Nephron (organoid): ENCODE measurements around the gene CWC27.

ENCODE experiments used
- H3K27ac Mint-ChIP-seq, 3 experiments: 2 replicates each; pipeline ENCODE4 v1.8.0; 2020; ENCODE audit warnings: mixed read lengths in 3 of 3, mild to moderate bottlenecking in 2 of 3, moderate library complexity in 1 of 3
- H3K27me3 Mint-ChIP-seq: 2 replicates; pipeline ENCODE4 v1.8.0; 2021; ENCODE audit warnings: low read depth, mild to moderate bottlenecking, moderate library complexity, mixed read lengths
- H3K36me3 Mint-ChIP-seq: 2 replicates; pipeline ENCODE4 v1.8.0; 2020; ENCODE audit warnings: low read depth, mixed read lengths
- H3K4me1 Mint-ChIP-seq: 2 replicates; pipeline ENCODE4 v1.8.0; 2020; ENCODE audit warnings: mixed read lengths
- H3K4me3 Mint-ChIP-seq, 3 experiments: 2 replicates each; pipeline ENCODE4 v1.8.0; 2020; ENCODE audit warnings: mild to moderate bottlenecking in 3 of 3, mixed read lengths in 3 of 3, moderate library complexity in 2 of 3
- H3K9me3 Mint-ChIP-seq: 2 replicates; pipeline ENCODE4 v1.8.0; 2020; ENCODE audit warnings: mixed read lengths
- TF ChIP-seq, protein P1 (sequence below), 3 experiments: fragments of 200-600 bp; sonication (generic); IDR thresholded peaks; one replicate each; pipeline ENCODE4 v1.5.0; 2021; ENCODE audit warnings: antibody characterized with exemption in 3 of 3; ENCODE audit not compliant: unreplicated experiment in 3 of 3

The CWC27 gene

DNA sequence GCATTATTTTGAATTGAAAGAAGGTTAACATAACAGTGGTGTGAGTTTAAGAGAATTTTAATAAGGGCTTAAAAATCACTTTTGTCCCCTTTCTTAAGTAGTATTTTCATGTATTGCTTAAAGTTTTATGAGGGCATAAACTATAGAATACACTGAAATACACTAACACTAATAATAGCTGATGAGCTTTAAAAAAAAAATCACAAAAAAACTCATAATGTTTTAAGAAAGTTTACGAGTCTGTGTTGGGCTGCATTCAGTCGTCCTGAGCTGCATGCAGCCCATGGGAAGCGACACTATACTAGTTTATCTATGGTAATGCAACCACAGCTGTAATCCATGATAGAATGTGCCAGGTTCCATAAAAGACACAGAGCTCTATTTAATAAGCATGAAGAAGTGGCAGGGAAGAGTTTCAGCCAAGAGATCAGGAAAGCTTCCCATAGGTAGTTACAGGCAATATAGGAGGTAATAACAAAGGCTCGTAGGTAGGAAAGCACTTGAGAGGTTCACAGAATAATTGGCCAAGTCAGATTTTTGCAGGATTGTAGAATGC, 4.7 kb upstream of the CWC27 start:
- H3K4me3 Mint-ChIP-seq = peak overlapping the region in 2 of 3 experiments; percentile 2
- H3K27me3 Mint-ChIP-seq = no peaks in the 10 kb centered on the region
- peaks cover 36% of the 10 kb centered on the region for H3K4me1 Mint-ChIP-seq
- H3K36me3 Mint-ChIP-seq = peaks cover 15% of the 10 kb centered on the region
- H3K9me3 Mint-ChIP-seq = no peaks in the 10 kb centered on the region
- TF ChIP-seq, protein P1, sequence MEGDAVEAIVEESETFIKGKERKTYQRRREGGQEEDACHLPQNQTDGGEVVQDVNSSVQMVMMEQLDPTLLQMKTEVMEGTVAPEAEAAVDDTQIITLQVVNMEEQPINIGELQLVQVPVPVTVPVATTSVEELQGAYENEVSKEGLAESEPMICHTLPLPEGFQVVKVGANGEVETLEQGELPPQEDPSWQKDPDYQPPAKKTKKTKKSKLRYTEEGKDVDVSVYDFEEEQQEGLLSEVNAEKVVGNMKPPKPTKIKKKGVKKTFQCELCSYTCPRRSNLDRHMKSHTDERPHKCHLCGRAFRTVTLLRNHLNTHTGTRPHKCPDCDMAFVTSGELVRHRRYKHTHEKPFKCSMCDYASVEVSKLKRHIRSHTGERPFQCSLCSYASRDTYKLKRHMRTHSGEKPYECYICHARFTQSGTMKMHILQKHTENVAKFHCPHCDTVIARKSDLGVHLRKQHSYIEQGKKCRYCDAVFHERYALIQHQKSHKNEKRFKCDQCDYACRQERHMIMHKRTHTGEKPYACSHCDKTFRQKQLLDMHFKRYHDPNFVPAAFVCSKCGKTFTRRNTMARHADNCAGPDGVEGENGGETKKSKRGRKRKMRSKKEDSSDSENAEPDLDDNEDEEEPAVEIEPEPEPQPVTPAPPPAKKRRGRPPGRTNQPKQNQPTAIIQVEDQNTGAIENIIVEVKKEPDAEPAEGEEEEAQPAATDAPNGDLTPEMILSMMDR (IDR thresholded peaks at IDR 0.05; ENCODE audit: unreplicated experiment in 3 of 3) = no peak
- H3K27ac Mint-ChIP-seq = no peak overlapping the region

DNA sequence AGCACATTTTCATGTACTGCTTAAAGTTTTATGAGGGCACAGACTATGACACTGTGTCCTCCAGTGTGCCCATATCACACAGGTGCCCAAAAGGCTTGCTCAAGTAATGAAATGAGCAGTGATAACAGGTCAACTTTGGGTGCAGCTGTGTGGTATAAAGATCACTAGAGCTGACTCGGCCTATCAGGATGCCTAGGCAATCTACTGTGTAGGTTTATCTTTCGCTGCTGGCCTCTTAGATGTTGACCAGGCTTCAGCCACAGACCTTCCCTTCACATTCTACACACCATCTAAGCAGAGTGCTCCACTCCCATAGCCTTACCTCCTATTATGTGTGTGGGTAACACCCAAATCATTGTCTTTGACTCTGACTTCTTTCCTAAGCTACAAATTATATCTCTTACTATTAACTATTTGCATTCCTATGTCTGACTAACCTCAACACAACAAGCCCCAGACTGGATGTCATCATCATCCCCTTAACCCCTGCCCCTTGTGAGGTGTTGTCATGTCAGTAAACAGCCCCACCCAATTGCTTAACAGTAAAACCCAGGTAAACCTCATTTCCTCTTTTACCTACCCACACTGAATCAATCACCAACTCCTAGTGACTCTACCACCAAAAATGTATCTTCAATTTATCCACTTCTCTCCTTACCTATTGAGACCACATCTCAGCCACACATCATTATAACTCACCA, 2.8 kb upstream of the CWC27 start:
- TF ChIP-seq, protein P1 (IDR thresholded peaks at IDR 0.05; ENCODE audit: unreplicated experiment in 3 of 3) = no peak
- Mint-ChIP-seq H3K27me3 (no peaks in the 10 kb centered on the region), H3K9me3 (no peaks in the 10 kb centered on the region), H3K27ac (no peak overlapping the region), H3K4me3 (peak overlapping the region in 2 of 3 experiments; percentile 24 to 69), H3K4me1 (peaks cover 40% of the 10 kb centered on the region), H3K36me3 (peaks cover 15% of the 10 kb centered on the region)

DNA sequence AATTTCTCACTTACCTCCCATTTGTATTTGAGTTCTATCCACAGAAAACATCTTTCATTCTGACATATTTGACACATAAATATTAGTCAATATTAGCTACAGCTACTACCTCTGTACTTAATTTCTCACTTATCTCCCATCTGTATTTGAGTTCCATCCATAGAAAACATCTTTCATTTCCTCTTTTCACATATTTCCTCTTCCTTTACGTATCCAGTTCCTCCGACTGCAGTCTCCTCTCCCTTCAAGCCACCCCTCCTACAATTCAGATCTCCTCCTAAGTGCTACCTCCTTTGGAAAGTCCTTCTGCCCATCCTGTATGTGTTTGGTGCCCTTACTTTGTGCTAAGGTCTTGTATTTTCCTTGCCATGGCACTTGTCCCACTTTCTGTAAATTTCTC, 1.8 kb upstream of the CWC27 start:
- Mint-ChIP-seq H3K27me3 (no peaks in the 10 kb centered on the region), H3K27ac (peak overlapping the region; percentile 100)

DNA sequence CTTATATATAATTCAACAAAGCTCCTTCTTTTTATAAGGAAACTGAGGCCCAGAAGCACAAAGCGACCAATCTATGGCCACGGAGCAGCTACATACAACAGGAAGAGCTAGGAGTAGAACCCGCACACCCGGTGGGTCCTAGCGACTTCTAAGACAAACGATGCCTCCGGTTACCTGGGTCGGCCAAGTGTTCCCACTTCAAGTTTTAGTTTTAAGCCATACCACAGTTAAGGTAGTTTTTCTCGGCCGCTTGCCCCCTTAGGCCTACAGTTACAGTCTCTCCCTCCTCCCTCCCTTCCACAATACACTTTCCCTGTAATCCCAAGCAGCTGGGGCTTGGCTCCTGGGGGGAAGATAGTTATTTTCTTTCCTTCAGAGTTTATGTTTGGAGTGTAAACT, 772 bp upstream of the CWC27 start:
- peak overlapping the region; percentile 97 to 99 (median 98) for H3K4me3 Mint-ChIP-seq

More for the DNA sequence above, 1.8 kb upstream of the CWC27 start:
- TF ChIP-seq, protein P1 (IDR thresholded peaks at IDR 0.05; ENCODE audit: unreplicated experiment in 3 of 3) = no peak
- no peaks in the 10 kb centered on the region for H3K9me3 Mint-ChIP-seq
- H3K36me3 Mint-ChIP-seq = peaks cover 15% of the 10 kb centered on the region
- peaks cover 40% of the 10 kb centered on the region for H3K4me1 Mint-ChIP-seq
- peak overlapping the region; percentile 97 to 99 (median 98) for H3K4me3 Mint-ChIP-seq

GRCh38 chr5:64769855-64770254, 1.1 kb downstream of the CWC27 start:
- Mint-ChIP-seq H3K27ac (peak overlapping the region; percentile 100), H3K9me3 (no peaks in the 10 kb centered on the region), H3K27me3 (no peaks in the 10 kb centered on the region), H3K4me1 (peaks cover 37% of the 10 kb centered on the region), H3K36me3 (peaks cover 10% of the 10 kb centered on the region), H3K4me3 (peak overlapping the region; percentile 97 to 99 (median 98))
- TF ChIP-seq, protein P1 (IDR thresholded peaks at IDR 0.05; ENCODE audit: unreplicated experiment in 3 of 3) = no peak

More for the DNA sequence above, 772 bp upstream of the CWC27 start:
- H3K27ac Mint-ChIP-seq = peak overlapping the region; percentile 100
- peaks cover 40% of the 10 kb centered on the region for H3K4me1 Mint-ChIP-seq
- peaks cover 15% of the 10 kb centered on the region for H3K36me3 Mint-ChIP-seq
- H3K27me3 Mint-ChIP-seq = no peaks in the 10 kb centered on the region
- TF ChIP-seq, protein P1 (IDR thresholded peaks at IDR 0.05; ENCODE audit: unreplicated experiment in 3 of 3) = no peak
- no peaks in the 10 kb centered on the region for H3K9me3 Mint-ChIP-seq
